ENCODE data around the gene HOXA7. TPM values are rescaled to one million over a fixed set of nuclear protein-coding genes. Genes with fewer than 3 reads are reported as not detected.

The HOXA7 gene
- total RNA-seq, 6 experiments from 2014 or later = not detected

- DNase-seq = no peak
- Histone ChIP-seq H3K4me3 (no peak overlapping the region), H3K27ac (peak overlapping the region in 2 of 3 donors; percentile 26 to 81), H3K9me3 (no peaks in the 10 kb centered on the region), H3K27me3 (peaks cover 0 to 6% of the 10 kb centered on the region in 2 donors), H3K4me1 (peaks cover 0 to 11% (median 3%) of the 10 kb centered on the region in 4 donors), H3K36me3 (no peaks in the 10 kb centered on the region)
- ATAC-seq = no peak
- no peak for TF ChIP-seq CTCF (IDR thresholded peaks at IDR 0.05)
- no peak for TF ChIP-seq POLR2A (IDR thresholded peaks at IDR 0.05)
- intact Hi-C loops (cut with DNase I) = no loop called here
- 36% methylated on average over 7 of the region's 12 CpGs for WGBS (ENCODE audit: insufficient coverage, low coverage, low lambda C conversion rate, missing lambda C conversion rate)
These were observed 39.3 kb downstream of the HOXA7 start for GRCh38 chr7:27116962-27117886.

- no peak for TF ChIP-seq CTCF (IDR thresholded peaks at IDR 0.05)
- no peak for TF ChIP-seq POLR2A (IDR thresholded peaks at IDR 0.05)
- Histone ChIP-seq H3K4me1 (peaks cover 0 to 6% (median 0%) of the 10 kb centered on the region in 4 donors), H3K36me3 (no peaks in the 10 kb centered on the region), H3K27ac (peak overlapping the region; percentile 50 to 81 (median 59)), H3K9me3 (no peaks in the 10 kb centered on the region), H3K4me3 (peak overlapping the region; percentile 6 to 30 (median 12)), H3K27me3 (peaks cover 0 to 6% of the 10 kb centered on the region in 2 donors)
- WGBS (ENCODE audit: insufficient coverage, low coverage, low lambda C conversion rate, missing lambda C conversion rate) = 46% methylated on average over 19 of the region's 20 CpGs
- no peak for DNase-seq
- intact Hi-C loops (cut with DNase I) = no loop called here
- no peak for ATAC-seq
These were observed 40.2 kb downstream of the HOXA7 start for GRCh38 chr7:27116031-27116961.

- Histone ChIP-seq H3K4me1 (peaks cover 0 to 4% (median 0%) of the 10 kb centered on the region in 4 donors), H3K36me3 (no peaks in the 10 kb centered on the region), H3K4me3 (peak overlapping the region; percentile 6 to 30 (median 12)), H3K27me3 (peaks cover 0 to 14% of the 10 kb centered on the region in 2 donors), H3K27ac (peak overlapping the region; percentile 50 to 81 (median 59)), H3K9me3 (no peaks in the 10 kb centered on the region)
- intact Hi-C loops (cut with DNase I) = no loop called here
- WGBS (ENCODE audit: insufficient coverage, low coverage, low lambda C conversion rate, missing lambda C conversion rate) = 34% methylated on average over 22 of the region's 45 CpGs
- no peak for TF ChIP-seq POLR2A (IDR thresholded peaks at IDR 0.05)
- no peak for TF ChIP-seq CTCF (IDR thresholded peaks at IDR 0.05)
- DNase-seq (no peak), ATAC-seq (peak in 1 of 4 donors; percentile 6)
These were observed 41.1 kb downstream of the HOXA7 start for GRCh38 chr7:27115221-27116026.

DNA sequence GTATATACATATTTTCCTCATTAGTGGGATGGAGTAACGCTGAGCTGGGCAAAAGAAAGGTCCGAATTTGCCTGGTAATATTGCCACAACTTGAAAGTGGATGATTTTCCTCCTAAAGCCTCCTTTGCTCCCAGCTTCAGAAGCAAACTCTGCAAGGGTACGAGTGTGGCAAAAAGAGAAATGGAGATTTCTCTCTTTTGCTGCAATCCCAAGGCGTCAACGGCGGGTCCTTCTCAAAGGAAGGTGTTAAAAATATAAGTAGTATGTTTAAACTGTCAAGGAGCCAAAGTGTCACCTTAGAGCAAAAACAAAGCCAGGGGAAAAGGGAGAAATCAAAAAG lies 41.6 kb downstream of the HOXA7 start:
- H3K9me3 ChIP-seq = no peaks in the 10 kb centered on the region
- peak overlapping the region; percentile 6 to 30 (median 12) for H3K4me3 ChIP-seq
- H3K4me1 ChIP-seq = peaks cover 0 to 4% (median 0%) of the 10 kb centered on the region in 4 donors
- DNase-seq (no peak), ATAC-seq (no peak)
- peak overlapping the region; percentile 50 to 81 (median 59) for H3K27ac ChIP-seq
- intact Hi-C loops (cut with DNase I) = no loop called here
- WGBS (ENCODE audit: insufficient coverage, low coverage, low lambda C conversion rate, missing lambda C conversion rate) = 27% methylated on average over 6 of the region's 6 CpGs
- TF ChIP-seq CTCF (IDR thresholded peaks at IDR 0.05) (no peak), POLR2A (IDR thresholded peaks at IDR 0.05) (no peak)
- H3K27me3 ChIP-seq = peaks cover 0 to 16% of the 10 kb centered on the region in 2 donors
- no peaks in the 10 kb centered on the region for H3K36me3 ChIP-seq
